K562 (cell line): ENCODE results near the gene FSD1L. TPM values are rescaled to one million over a fixed set of nuclear protein-coding genes. Genes with fewer than 3 reads are reported as not detected.

Experiments
- ATAC-seq: fragments of 200-7000 bp; cut with Tn5 transposase; 3 replicates; pipeline ENCODE4 v1.9.1; 2020; ENCODE audit warnings: moderate library complexity
- BruUV-seq: library from RNA; stranded (reverse); fragments of 400-500 nt; replicated peaks from 2 replicates; lab custom pipeline; 2021; lab: Mats Ljungman, UMichigan
- CTCF ChIA-PET: fragments of 300-600 bp; formaldehyde crosslinking; extraction: SDS; loops from one replicate; lab custom pipeline; 2021; ENCODE audit warnings: low intra/inter-chr PET ratio; lab: Yijun Ruan, JAX
- POLR2A ChIA-PET: fragments of 300-600, 350-650 bp; sonication (Branson Sonifier 250); formaldehyde crosslinking; extraction: SDS; loops from one replicate; lab custom pipeline; 2021; ENCODE audit warnings: antibody characterized with exemption, inconsistent platforms; lab: Yijun Ruan, JAX
- DNase-seq, 4 experiments: peaks; one replicate each; pipeline versions ENCODE4 v3.0.0 to v3.0.0-alpha.2; 2011 to 2018; ENCODE audit warnings: low spot score in 3 of 4, mixed read lengths in 3 of 4; ENCODE audit errors: extremely low read depth in 1 of 4
- FAIRE-seq: peaks from 2 replicates; lab custom pipeline; 2011; peaks lifted over from hg19 to GRCh38; lab: Jason Lieb, UNC
- H2AFZ ChIP-seq: 2 replicates; pipeline ENCODE4 v1.6.0; 2011; ENCODE audit warnings: low read depth, low read length, control low read depth, inconsistent platforms
- H3K27ac ChIP-seq: fragments of 200-600 bp; 3 replicates; pipeline ENCODE4 v1.8.0; 2011; ENCODE audit warnings: low read depth, mild to moderate bottlenecking, control low read depth, inconsistent platforms, low read length, moderate library complexity, mixed read lengths; ENCODE audit errors: extremely low read depth
- H3K27me3 ChIP-seq, 2 experiments: fragments of 300-600 bp in 1 of 2; 2 replicates in 1 of 2; 3 replicates in 1 of 2; pipeline versions ENCODE4 v1.6.0 to v1.8.0; 2011; ENCODE audit warnings: inconsistent platforms in 2 of 2, low read length in 2 of 2, mild to moderate bottlenecking in 1 of 2, mixed read lengths in 1 of 2, moderate library complexity in 1 of 2; ENCODE audit not compliant: control insufficient read depth in 2 of 2, insufficient read depth in 2 of 2
- H3K36me3 ChIP-seq: fragments of 300-600 bp; 3 replicates; pipeline ENCODE4 v1.8.0; 2011; ENCODE audit warnings: mild to moderate bottlenecking, low read length, inconsistent platforms; ENCODE audit not compliant: control insufficient read depth, insufficient read depth
- H3K4me1 ChIP-seq, 2 experiments: fragments of 200-600 bp in 1 of 2; replicated peaks in 1 of 2; 2 replicates in 1 of 2; 3 replicates in 1 of 2; pipeline versions ENCODE4 v1.5.1 to v1.8.0; 2011; ENCODE audit warnings: inconsistent platforms in 2 of 2, low read length in 2 of 2, mild to moderate bottlenecking in 1 of 2, mixed read lengths in 1 of 2, moderate library complexity in 1 of 2; ENCODE audit not compliant: control insufficient read depth in 2 of 2, insufficient read depth in 2 of 2
- H3K4me2 ChIP-seq: 2 replicates; pipeline ENCODE4 v1.6.1; 2011; ENCODE audit warnings: low read length, control low read depth, inconsistent platforms, mixed read lengths; ENCODE audit not compliant: insufficient read depth
- H3K4me3 ChIP-seq: fragments of 200-600 bp; sonication (generic), shearing (Covaris generic); 2 replicates; pipeline ENCODE4 v1.5.1; 2016; ENCODE audit warnings: control low read depth, inconsistent platforms
- H3K79me2 ChIP-seq: fragments of 200-600 bp; 3 replicates; pipeline ENCODE4 v1.8.0; 2011; ENCODE audit warnings: low read length, inconsistent platforms; ENCODE audit not compliant: control insufficient read depth, insufficient read depth
- H3K9ac ChIP-seq, 2 experiments: 2 replicates each; pipeline versions ENCODE4 v1.6.0 to v1.6.1; 2011; ENCODE audit warnings: low read depth in 2 of 2, low read length in 2 of 2, control low read depth in 1 of 2, inconsistent platforms in 1 of 2, mild to moderate bottlenecking in 1 of 2, mixed read lengths in 1 of 2; ENCODE audit not compliant: insufficient read depth in 1 of 2
- H3K9me1 ChIP-seq: one replicate; pipeline ENCODE4 v1.6.0; 2011; ENCODE audit warnings: inconsistent platforms, mild to moderate bottlenecking, low read length, moderate library complexity; ENCODE audit not compliant: control insufficient read depth, insufficient read depth
- H3K9me3 ChIP-seq: replicated peaks from 2 replicates; pipeline ENCODE4 v1.5.1; 2011; ENCODE audit warnings: low read depth, low read length, inconsistent platforms; ENCODE audit not compliant: control insufficient read depth, insufficient read depth
- H4K20me1 ChIP-seq: replicated peaks from 2 replicates; pipeline ENCODE4 v1.6.1; 2011; ENCODE audit warnings: low read length, inconsistent platforms, mixed read lengths; ENCODE audit not compliant: control insufficient read depth, insufficient read depth
- ARID1B ChIP-seq: fragments of 450-650 bp; IDR thresholded peaks from 2 replicates; pipeline ENCODE4 v1.6.1; 2016; ENCODE audit warnings: antibody characterized with exemption, mild to moderate bottlenecking, inconsistent platforms
- CCNT2 ChIP-seq: IDR thresholded peaks from 2 replicates; pipeline ENCODE4 v1.6.1; 2011; ENCODE audit warnings: borderline replicate concordance, low read depth, mild to moderate bottlenecking, moderate library complexity, mixed read lengths, low read length; ENCODE audit not compliant: insufficient read length; ENCODE audit errors: extremely low read depth
- HLTF ChIP-seq: fragments of 450-650 bp; IDR thresholded peaks from 2 replicates; pipeline ENCODE4 v1.6.1; 2016
- KAT7 ChIP-seq: sonication (generic); formaldehyde crosslinking; IDR thresholded peaks from 2 replicates; pipeline ENCODE4 v1.8.0; 2022; ENCODE audit warnings: missing genetic modification reagents, mild to moderate bottlenecking, borderline replicate concordance
- L3MBTL2 ChIP-seq: fragments of 450-650 bp; IDR thresholded peaks from 2 replicates; pipeline ENCODE4 v1.6.1; 2016; ENCODE audit warnings: mild to moderate bottlenecking, moderate library complexity
- NCOA6 ChIP-seq: fragments of 450-650 bp; IDR thresholded peaks from 2 replicates; pipeline ENCODE4 v1.6.1; 2017; ENCODE audit warnings: mild to moderate bottlenecking
- SMARCE1 ChIP-seq: fragments of 450-650 bp; IDR thresholded peaks from 2 replicates; pipeline ENCODE4 v1.7.1; 2016; ENCODE audit warnings: mild to moderate bottlenecking
- SRSF9 ChIP-seq: fragments of 200-400 bp; formaldehyde crosslinking; IDR thresholded peaks from 2 replicates; pipeline ENCODE4 v1.6.1; 2017; ENCODE audit warnings: low read depth, low read length, borderline replicate concordance
- WGBS: fragments of 100-300 bp; shearing (Covaris generic); methylation state at CpG from one replicate; pipeline ENCODE4 v1.1.6; 2016; ENCODE audit warnings: low coverage, mixed read lengths; ENCODE audit not compliant: insufficient coverage; ENCODE audit errors: missing lambda C conversion rate; 5-methylcytosine and 5-hydroxymethylcytosine counted together
- in situ Hi-C: fragments of 300-500 bp; cut with MboI; formaldehyde crosslinking; loops from 4 replicates; pipeline ENCODE4 v1.15.0; 2018; ENCODE audit warnings: inconsistent platforms, mixed read lengths
- intact Hi-C: fragments of 100-400 bp; cut with micrococcal nuclease; formaldehyde crosslinking; loops from 2 replicates; pipeline ENCODE4 v1.14.2; 2022
- polyA plus RNA-seq, 8 experiments: library from polyadenylated mRNA; depleted of rRNA in 4 of 8; stranded (reverse) in 5 of 8; unstranded in 3 of 8; fragments of >200 nt; fragmentation: Nextera tagmentation in 2 of 8; fragmentation: Illumina TruSeq in 1 of 8; extraction: Ambion mirVana in 2 of 8; extraction: Trizol in 1 of 8; gene quantifications; 2 replicates each; pipeline versions ENCODE4 v1.2.1 to v1.2.3, GENCODE V29; 2011 to 2014; ENCODE audit warnings: inconsistent platforms in 1 of 8, missing spikeins in 1 of 8
- total RNA-seq, 7 experiments: library from RNA; depleted of rRNA in 6 of 7; stranded (reverse); fragments of >200 nt in 6 of 7; fragmentation: Illumina TruSeq in 2 of 7; extraction: Trizol in 2 of 7; gene quantifications; 2 replicates each; pipeline versions ENCODE4 v1.2.1 to v1.2.3, GENCODE V29; 2011 to 2021; ENCODE audit warnings: low replicate concordance in 1 of 7
- TF ChIP-seq, protein P1 (sequence below), 2 experiments: fragments of 450-650 bp in 1 of 2; sonication (generic) in 1 of 2; formaldehyde crosslinking in 1 of 2; IDR thresholded peaks; 2 replicates each; pipeline versions ENCODE4 v1.7.1 to v1.9.0; 2016 to 2022; ENCODE audit warnings: inconsistent platforms in 1 of 2, mild to moderate bottlenecking in 1 of 2, missing genetic modification reagents in 1 of 2
- TF ChIP-seq, protein P2 (sequence below): sonication (generic); formaldehyde crosslinking; IDR thresholded peaks from 2 replicates; pipeline ENCODE4 v1.8.0; 2022; ENCODE audit warnings: mild to moderate bottlenecking, low read depth, missing genetic modification reagents

FSD1L gene
- total and polyA plus RNA-seq, 9 of the 15 experiments (the other 6 are each of a cell fraction or from before 2014, with no cell fraction given), result 0.95 to 4.2 (median 2.1) TPM

DNA sequence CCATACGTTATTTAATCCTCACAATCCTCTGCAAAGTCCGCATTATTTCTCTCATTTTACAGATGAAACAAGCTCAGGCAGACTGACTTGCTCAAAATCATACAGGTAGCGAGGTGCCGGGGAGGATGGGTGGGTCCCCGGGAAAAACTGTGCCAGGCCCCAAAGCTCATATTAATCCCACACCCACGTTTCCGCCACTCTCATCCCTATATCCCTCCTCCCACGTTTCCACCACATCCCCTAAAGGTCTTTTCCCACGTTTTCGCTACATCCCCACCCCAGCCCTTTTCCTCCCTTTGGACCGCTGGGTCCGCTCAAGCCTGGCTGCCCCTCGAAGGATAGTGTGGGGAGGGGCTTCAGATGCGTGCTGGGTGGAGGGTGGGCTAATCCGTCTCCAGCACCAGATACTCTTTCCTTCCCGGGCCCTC is 434 bp upstream of the FSD1L start:
- H3K27me3 ChIP-seq, result no peaks in the 10 kb centered on the region
- H3K79me2 ChIP-seq, result peaks cover 29% of the 10 kb centered on the region
- 49% methylated on average over 13 of the region's 16 CpGs for WGBS
- no peaks in the 10 kb centered on the region for H3K9me1 ChIP-seq
- no peaks in the 10 kb centered on the region for H3K36me3 ChIP-seq
- FAIRE-seq (no peak), ATAC-seq (no peak), DNase-seq (no peak)
- peak overlapping the region; percentile 99 for H2AFZ ChIP-seq
- peak overlapping the region; percentile 60; the same call in 2 of the 3 replicates for H3K27ac ChIP-seq
- ChIA-PET CTCF (no interaction called here), POLR2A (interaction anchor here (0.7 kb wide), 1 partner anchor 12 kb away, joined by 6 read pairs; no protein-coding TSS in a partner anchor)
- no TSS peak for BruUV-seq
- in situ Hi-C loops, result no loop called here
- no peaks in the 10 kb centered on the region for H3K9me3 ChIP-seq
- intact Hi-C loops, result loop anchor here (5.0 to 10.0 kb wide), 2 partner anchors 63 to 110 kb away; partner anchors contain the start of gene FKTN
- no peaks in the 10 kb centered on the region for H4K20me1 ChIP-seq
- peak overlapping the region; percentile 64 to 92; a peak in 3 of 4 replicates for H3K9ac ChIP-seq
- H3K4me1 ChIP-seq, result peaks cover 4 to 9% of the 10 kb centered on the region in 2 experiments; a peak in 3 of 5 replicates
- peak overlapping the region; percentile 89 for H3K4me2 ChIP-seq
- peak overlapping the region; percentile 63 for H3K4me3 ChIP-seq
- TF ChIP-seq L3MBTL2, result peak; percentile 32; the same call in 1 of the 2 replicates
- TF ChIP-seq SRSF9, result no peak
- TF ChIP-seq ARID1B, result 0 out of 2 replicates have a peak, but pooled peaks have one; percentile 26
- no peak for TF ChIP-seq NCOA6
- no peak for TF ChIP-seq KAT7 (CRISPR knock-in tag)
- 0 out of 2 replicates have a peak, but pooled peaks have one; percentile 51 for TF ChIP-seq HLTF
- TF ChIP-seq, protein P1, sequence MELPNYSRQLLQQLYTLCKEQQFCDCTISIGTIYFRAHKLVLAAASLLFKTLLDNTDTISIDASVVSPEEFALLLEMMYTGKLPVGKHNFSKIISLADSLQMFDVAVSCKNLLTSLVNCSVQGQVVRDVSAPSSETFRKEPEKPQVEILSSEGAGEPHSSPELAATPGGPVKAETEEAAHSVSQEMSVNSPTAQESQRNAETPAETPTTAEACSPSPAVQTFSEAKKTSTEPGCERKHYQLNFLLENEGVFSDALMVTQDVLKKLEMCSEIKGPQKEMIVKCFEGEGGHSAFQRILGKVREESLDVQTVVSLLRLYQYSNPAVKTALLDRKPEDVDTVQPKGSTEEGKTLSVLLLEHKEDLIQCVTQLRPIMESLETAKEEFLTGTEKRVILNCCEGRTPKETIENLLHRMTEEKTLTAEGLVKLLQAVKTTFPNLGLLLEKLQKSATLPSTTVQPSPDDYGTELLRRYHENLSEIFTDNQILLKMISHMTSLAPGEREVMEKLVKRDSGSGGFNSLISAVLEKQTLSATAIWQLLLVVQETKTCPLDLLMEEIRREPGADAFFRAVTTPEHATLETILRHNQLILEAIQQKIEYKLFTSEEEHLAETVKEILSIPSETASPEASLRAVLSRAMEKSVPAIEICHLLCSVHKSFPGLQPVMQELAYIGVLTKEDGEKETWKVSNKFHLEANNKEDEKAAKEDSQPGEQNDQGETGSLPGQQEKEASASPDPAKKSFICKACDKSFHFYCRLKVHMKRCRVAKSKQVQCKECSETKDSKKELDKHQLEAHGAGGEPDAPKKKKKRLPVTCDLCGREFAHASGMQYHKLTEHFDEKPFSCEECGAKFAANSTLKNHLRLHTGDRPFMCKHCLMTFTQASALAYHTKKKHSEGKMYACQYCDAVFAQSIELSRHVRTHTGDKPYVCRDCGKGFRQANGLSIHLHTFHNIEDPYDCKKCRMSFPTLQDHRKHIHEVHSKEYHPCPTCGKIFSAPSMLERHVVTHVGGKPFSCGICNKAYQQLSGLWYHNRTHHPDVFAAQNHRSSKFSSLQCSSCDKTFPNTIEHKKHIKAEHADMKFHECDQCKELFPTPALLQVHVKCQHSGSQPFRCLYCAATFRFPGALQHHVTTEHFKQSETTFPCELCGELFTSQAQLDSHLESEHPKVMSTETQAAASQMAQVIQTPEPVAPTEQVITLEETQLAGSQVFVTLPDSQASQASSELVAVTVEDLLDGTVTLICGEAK (IDR thresholded peaks at IDR 0.05), result peak; percentile 53; the same call in 1 of the 2 replicates
- TF ChIP-seq, protein P1 (CRISPR knock-in tag; IDR thresholded peaks at IDR 0.05), result no peak
- no peak for TF ChIP-seq CCNT2
- TF ChIP-seq SMARCE1, result peak; percentile 42; the same call in 1 of the 2 replicates
- TF ChIP-seq, protein P2, sequence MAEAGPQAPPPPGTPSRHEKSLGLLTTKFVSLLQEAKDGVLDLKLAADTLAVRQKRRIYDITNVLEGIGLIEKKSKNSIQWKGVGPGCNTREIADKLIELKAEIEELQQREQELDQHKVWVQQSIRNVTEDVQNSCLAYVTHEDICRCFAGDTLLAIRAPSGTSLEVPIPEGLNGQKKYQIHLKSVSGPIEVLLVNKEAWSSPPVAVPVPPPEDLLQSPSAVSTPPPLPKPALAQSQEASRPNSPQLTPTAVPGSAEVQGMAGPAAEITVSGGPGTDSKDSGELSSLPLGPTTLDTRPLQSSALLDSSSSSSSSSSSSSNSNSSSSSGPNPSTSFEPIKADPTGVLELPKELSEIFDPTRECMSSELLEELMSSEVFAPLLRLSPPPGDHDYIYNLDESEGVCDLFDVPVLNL (CRISPR knock-in tag), result no peak
